PFSK-1 (cell line): Measurements from ENCODE around the gene SIRT4.

Source experiments
- FOXP2 ChIP-seq: optimal IDR thresholded peaks from 2 replicates; pipeline ENCODE3; 2011; ENCODE audit warnings: borderline replicate concordance, control low read depth, inconsistent platforms; ENCODE audit not compliant: insufficient read depth; ENCODE audit errors: extremely low read length, extremely low read depth
- POLR2AphosphoS5 ChIP-seq: IDR thresholded peaks from 2 replicates; pipeline ENCODE4 v1.6.1; 2012; ENCODE audit warnings: low read depth, mild to moderate bottlenecking, control low read depth, low read length, moderate library complexity
- TAF1 ChIP-seq: IDR thresholded peaks from 2 replicates; pipeline ENCODE4 v1.6.1; 2012; ENCODE audit warnings: low read length, control low read depth, borderline replicate concordance; ENCODE audit not compliant: insufficient read depth

- TF ChIP-seq POLR2AphosphoS5 (no peak), TAF1 (no peak), FOXP2 (no peak)
Measured at GRCh38 chr12:120264904-120265472, 37.1 kb upstream of the SIRT4 start.
